PC-3 (cell line): Measurements from ENCODE around the gene CACNA1S. TPM values are rescaled to one million over a fixed set of nuclear protein-coding genes. Genes with fewer than 3 reads are reported as not detected.

Experiments used
- ATAC-seq: fragments of 200-7000 bp; cut with Tn5 transposase; 2 replicates; pipeline ENCODE4 v1.9.1; 2020; ENCODE audit warnings: mild to moderate bottlenecking, moderate library complexity
- BruUV-seq: library from RNA; stranded (reverse); fragments of 400-500 nt; replicated peaks from 2 replicates; lab custom pipeline; 2021; lab: Mats Ljungman, UMichigan
- CTCF ChIA-PET: fragments of 300-600 bp; sonication (Branson Sonifier 250); formaldehyde crosslinking; loops from one replicate; lab custom pipeline; 2022; ENCODE audit warnings: antibody characterized with exemption; lab: Charles Lee
- POLR2A ChIA-PET: fragments of 300-600 bp; sonication (Branson Sonifier 250); formaldehyde crosslinking; loops from one replicate; lab custom pipeline; 2022; ENCODE audit warnings: antibody characterized with exemption; ENCODE audit not compliant: unreplicated experiment; lab: Charles Lee
- DNase-seq: peaks from one replicate; pipeline ENCODE4 v3.0.0-alpha.2; 2015
- H2AFZ ChIP-seq: fragments of 300-600 bp; sonication (generic); 2 replicates; pipeline ENCODE4 v1.6.0; 2016; ENCODE audit warnings: antibody characterized with exemption, low read length
- H3F3A ChIP-seq: fragments of 300-600 bp; sonication (generic); one replicate; pipeline ENCODE4 v1.6.0; 2017; ENCODE audit warnings: antibody characterized with exemption, low read length, control low read depth, mild to moderate bottlenecking; ENCODE audit not compliant: unreplicated experiment
- H3K27ac ChIP-seq: fragments of 300-600 bp; sonication (generic); 2 replicates; pipeline ENCODE4 v1.5.1; 2016; ENCODE audit warnings: mild to moderate bottlenecking, low read length
- H3K27me3 ChIP-seq: fragments of 300-600 bp; sonication (generic); 2 replicates; pipeline ENCODE4 v1.6.1; 2016; ENCODE audit warnings: low read length, mixed read lengths
- H3K36me3 ChIP-seq: fragments of 300-600 bp; sonication (generic); 2 replicates; pipeline ENCODE4 v1.6.1; 2016; ENCODE audit warnings: low read depth, mixed run types, low read length, mixed read lengths
- H3K4me1 ChIP-seq: fragments of 300-600 bp; sonication (generic); 2 replicates; pipeline ENCODE4 v1.5.1; 2016; ENCODE audit warnings: low read length; ENCODE audit not compliant: insufficient read depth
- H3K4me2 ChIP-seq: fragments of 300-600 bp; sonication (generic); 2 replicates; pipeline ENCODE4 v1.6.0; 2016; ENCODE audit warnings: low read length
- H3K4me3 ChIP-seq: fragments of 300-600 bp; sonication (generic); 2 replicates; pipeline ENCODE4 v1.5.1; 2016; ENCODE audit warnings: mild to moderate bottlenecking, low read length, mixed read lengths
- H3K79me2 ChIP-seq: fragments of 300-600 bp; sonication (generic); 2 replicates; pipeline ENCODE4 v1.6.1; 2017; ENCODE audit warnings: low read length, mixed read lengths
- H3K9ac ChIP-seq: fragments of 300-600 bp; sonication (generic); 2 replicates; pipeline ENCODE4 v1.6.0; 2016; ENCODE audit warnings: mild to moderate bottlenecking, low read length
- H3K9me2 ChIP-seq: fragments of 300-600 bp; sonication (generic); replicated peaks from 2 replicates; pipeline ENCODE4 v1.6.1; 2016; ENCODE audit warnings: mixed run types, low read length, mixed read lengths
- H3K9me3 ChIP-seq: fragments of 300-600 bp; sonication (generic); 2 replicates; pipeline ENCODE4 v1.6.1; 2016; ENCODE audit warnings: low read length, mixed read lengths
- H4K20me1 ChIP-seq: fragments of 300-600 bp; sonication (generic); 2 replicates; pipeline ENCODE4 v1.6.1; 2016; ENCODE audit warnings: low read length, mixed read lengths
- CTCF ChIP-seq: fragments of 300-600 bp; sonication (generic); conservative IDR thresholded peaks from 2 replicates; pipeline ENCODE4 v1.5.1; 2017; ENCODE audit warnings: antibody characterized with exemption, low read depth, mild to moderate bottlenecking, low read length
- EZH2 ChIP-seq: fragments of 300-600 bp; sonication (generic); IDR thresholded peaks from one replicate; pipeline ENCODE4 v1.6.1; 2017; ENCODE audit warnings: antibody characterized with exemption, mild to moderate bottlenecking, low read length; ENCODE audit not compliant: unreplicated experiment
- EZH2phosphoT487 ChIP-seq: fragments of 300-600 bp; sonication (generic); IDR thresholded peaks from 2 replicates; pipeline ENCODE4 v1.6.1; 2018; ENCODE audit warnings: mild to moderate bottlenecking, antibody characterized with exemption, low read length, borderline replicate concordance
- intact Hi-C: fragments of 100-400 bp; cut with micrococcal nuclease; formaldehyde crosslinking; loops from 2 replicates; pipeline ENCODE4 v1.9.0; 2023
- total RNA-seq: library from RNA; depleted of rRNA; stranded (reverse); fragments of >200 nt; gene quantifications from 2 replicates; pipeline ENCODE4 v1.2.3, GENCODE V29; 2014

Gene CACNA1S
- total RNA-seq, 1 experiment from 2014 or later = not detected

GRCh38 chr1:201108614-201109013, 3.6 kb downstream of the CACNA1S start:
- H3F3A ChIP-seq = no peaks in the 10 kb centered on the region
- H3K36me3 ChIP-seq = no peaks in the 10 kb centered on the region
- no peak overlapping the region for H3K27ac ChIP-seq
- H3K79me2 ChIP-seq = no peaks in the 10 kb centered on the region
- H3K4me3 ChIP-seq = no peak overlapping the region
- no TSS peak for BruUV-seq
- POLR2A ChIA-PET = no interaction called here
- peaks cover 23% of the 10 kb centered on the region; the same call in 1 of the 2 replicates for H3K27me3 ChIP-seq
- H3K9me3 ChIP-seq = no peaks in the 10 kb centered on the region
- CTCF ChIA-PET = no interaction called here
- DNase-seq (no peak), ATAC-seq (no peak)
- H3K4me2 ChIP-seq = no peak overlapping the region
- intact Hi-C loops = no loop called here
- no peaks in the 10 kb centered on the region for H3K9me2 ChIP-seq
- H2AFZ ChIP-seq = no peak overlapping the region
- H4K20me1 ChIP-seq = no peaks in the 10 kb centered on the region
- H3K4me1 ChIP-seq = peaks cover 1% of the 10 kb centered on the region
- H3K9ac ChIP-seq = no peak overlapping the region
- TF ChIP-seq CTCF = no peak
- TF ChIP-seq EZH2phosphoT487 = no peak
- no peak for TF ChIP-seq EZH2

- Histone ChIP-seq H3K9me3 (no peaks in the 10 kb centered on the region), H3K9ac (no peak overlapping the region), H3K79me2 (no peaks in the 10 kb centered on the region), H3K27me3 (peaks cover 46% of the 10 kb centered on the region), H3F3A (no peaks in the 10 kb centered on the region), H3K4me2 (no peak overlapping the region), H3K9me2 (no peaks in the 10 kb centered on the region), H3K36me3 (no peaks in the 10 kb centered on the region), H2AFZ (no peak overlapping the region), H3K4me3 (no peak overlapping the region), H3K4me1 (no peaks in the 10 kb centered on the region), H4K20me1 (no peaks in the 10 kb centered on the region), H3K27ac (no peak overlapping the region)
- ChIA-PET CTCF (no interaction called here), POLR2A (no interaction called here)
- TF ChIP-seq EZH2phosphoT487 (no peak), CTCF (no peak), EZH2 (no peak)
- no peak; the same call in 1 of the 2 replicates for ATAC-seq
- no TSS peak for BruUV-seq
- no peak for DNase-seq
- intact Hi-C loops = no loop called here
Measured at GRCh38 chr1:201105688-201106087, 6.5 kb downstream of the CACNA1S start.

DNA sequence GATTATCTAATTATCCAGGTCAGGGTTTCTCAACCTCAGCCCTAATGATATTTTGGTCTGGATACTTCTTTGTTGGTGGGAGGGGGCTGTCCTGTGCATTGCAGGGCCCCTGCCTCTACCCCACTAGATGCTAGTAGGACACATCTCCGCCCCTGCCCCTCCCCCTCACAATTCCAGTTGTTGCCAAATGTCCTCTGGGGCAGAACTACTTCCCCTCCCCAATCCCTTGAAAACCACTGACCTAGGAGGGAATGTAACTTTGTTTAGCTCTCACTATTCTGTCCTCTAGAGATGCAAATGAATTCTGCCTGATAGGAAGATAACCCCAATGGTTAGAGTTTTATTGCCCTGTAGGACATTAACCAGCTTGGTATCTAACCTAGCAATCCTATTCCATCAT, 8.1 kb downstream of the CACNA1S start:
- no peaks in the 10 kb centered on the region for H3K4me1 ChIP-seq
- H2AFZ ChIP-seq = no peak overlapping the region
- no peaks in the 10 kb centered on the region for H3F3A ChIP-seq
- H4K20me1 ChIP-seq = no peaks in the 10 kb centered on the region
- H3K9ac ChIP-seq = no peak overlapping the region
- no peak overlapping the region for H3K27ac ChIP-seq
- intact Hi-C loops = no loop called here
- H3K9me2 ChIP-seq = no peaks in the 10 kb centered on the region
- ATAC-seq (no peak), DNase-seq (no peak)
- no TSS peak for BruUV-seq
- H3K27me3 ChIP-seq = peaks cover 61% of the 10 kb centered on the region
- H3K4me2 ChIP-seq = no peak overlapping the region
- H3K4me3 ChIP-seq = no peak overlapping the region
- H3K36me3 ChIP-seq = no peaks in the 10 kb centered on the region
- ChIA-PET CTCF (no interaction called here), POLR2A (no interaction called here)
- TF ChIP-seq EZH2phosphoT487 = no peak
- no peak for TF ChIP-seq CTCF
- no peak for TF ChIP-seq EZH2
- no peaks in the 10 kb centered on the region for H3K79me2 ChIP-seq
- no peaks in the 10 kb centered on the region for H3K9me3 ChIP-seq
